GM12878 (cell line): ENCODE measurements around the gene NBEA. TPM values are rescaled to one million over a fixed set of nuclear protein-coding genes. Genes with fewer than 3 reads are reported as not detected.

ENCODE experiments used
- ATAC-seq: fragments of 200-7000 bp; cut with Tn5 transposase; 3 replicates; pipeline ENCODE4 v1.9.1; 2020; ENCODE audit warnings: mild to moderate bottlenecking, moderate library complexity
- BruUV-seq: library from RNA; stranded (reverse); fragments of 400-500 nt; replicated peaks from 2 replicates; lab custom pipeline; 2021; lab: Mats Ljungman, UMichigan
- CTCF ChIA-PET: fragments of 300-600 bp; sonication (Branson Sonifier 250); formaldehyde crosslinking; extraction: SDS; loops from one replicate; lab custom pipeline; 2021; ENCODE audit warnings: inconsistent platforms; lab: Yijun Ruan, JAX
- POLR2A ChIA-PET: fragments of 350-600 bp; formaldehyde crosslinking; extraction: SDS; loops from one replicate; lab custom pipeline; 2021; ENCODE audit warnings: inconsistent platforms; lab: Charles Lee
- RAD21 ChIA-PET: fragments of 300-600 bp; sonication (Branson Sonifier 250); formaldehyde crosslinking; loops from one replicate; lab custom pipeline; 2023; ENCODE audit warnings: antibody characterized with exemption; ENCODE audit not compliant: unreplicated experiment; lab: Charles Lee
- SMC1A ChIA-PET: fragments of 300-600 bp; sonication (Branson Sonifier 250); formaldehyde crosslinking; loops from one replicate; lab custom pipeline; 2023; ENCODE audit not compliant: unreplicated experiment, uncharacterized antibody; lab: Charles Lee
- DNase-seq: peaks from one replicate; pipeline ENCODE4 v3.0.0-alpha.2; 2011; ENCODE audit warnings: low read depth, low spot score
- FAIRE-seq: peaks from 3 replicates; lab custom pipeline; 2011; peaks lifted over from hg19 to GRCh38; lab: Jason Lieb, UNC
- H2AFZ ChIP-seq: 2 replicates; pipeline ENCODE4 v1.6.0; 2011; ENCODE audit warnings: low read depth, low read length, control low read depth; ENCODE audit not compliant: control insufficient read depth
- H3K27ac ChIP-seq: 2 replicates; pipeline ENCODE4 v1.5.1; 2011; ENCODE audit warnings: control low read depth; ENCODE audit not compliant: control insufficient read depth, insufficient read depth
- H3K27me3 ChIP-seq, 2 experiments: replicated peaks in 1 of 2; 2 replicates each; pipeline versions ENCODE4 v1.6.0 to v1.6.1; 2011; ENCODE audit warnings: low read length in 1 of 2; ENCODE audit not compliant: control insufficient read depth in 2 of 2, insufficient read depth in 2 of 2
- H3K36me3 ChIP-seq, 2 experiments: 2 replicates each; pipeline ENCODE4 v1.5.1; 2011; ENCODE audit warnings: low read length in 1 of 2; ENCODE audit not compliant: control insufficient read depth in 2 of 2, insufficient read depth in 2 of 2
- H3K4me1 ChIP-seq: 2 replicates; pipeline ENCODE4 v1.6.1; 2011; ENCODE audit warnings: mild to moderate bottlenecking, low read length, moderate library complexity, mixed read lengths; ENCODE audit not compliant: control insufficient read depth, insufficient read depth
- H3K4me2 ChIP-seq: 2 replicates; pipeline ENCODE4 v1.6.0; 2011; ENCODE audit warnings: control low read depth; ENCODE audit not compliant: control insufficient read depth, insufficient read depth
- H3K4me3 ChIP-seq: fragments of 200-600 bp; sonication (generic); 2 replicates; pipeline ENCODE4 v1.5.1; 2016
- H3K79me2 ChIP-seq: 2 replicates; pipeline ENCODE4 v1.6.0; 2011; ENCODE audit warnings: low read length; ENCODE audit not compliant: control insufficient read depth, insufficient read depth
- H3K9ac ChIP-seq: 2 replicates; pipeline ENCODE4 v1.8.0; 2011; ENCODE audit warnings: low read length, control low read depth, mixed read lengths; ENCODE audit not compliant: control insufficient read depth, insufficient read depth
- H3K9me3 ChIP-seq: replicated peaks from 3 replicates; pipeline ENCODE4 v1.5.1; 2011; ENCODE audit warnings: mild to moderate bottlenecking, low read length; ENCODE audit not compliant: control insufficient read depth, insufficient read depth
- H4K20me1 ChIP-seq: 2 replicates; pipeline ENCODE4 v1.6.0; 2011; ENCODE audit not compliant: control insufficient read depth, insufficient read depth
- DPF2 ChIP-seq: fragments of 450-650 bp; IDR thresholded peaks from 2 replicates; pipeline ENCODE4 v1.6.1; 2017; ENCODE audit warnings: mild to moderate bottlenecking
- ELK1 ChIP-seq: IDR thresholded peaks from 2 replicates; pipeline ENCODE4 v1.6.1; 2012; ENCODE audit warnings: low read depth, low read length, improper control_type of control experiment
- PML ChIP-seq: IDR thresholded peaks from 2 replicates; pipeline ENCODE4 v1.6.1; 2012; ENCODE audit warnings: low read length, inconsistent platforms
- POU2F2 ChIP-seq: IDR thresholded peaks from 3 replicates; pipeline ENCODE4 v1.6.1; 2011; ENCODE audit warnings: low read depth, mild to moderate bottlenecking, low read length, borderline replicate concordance
- TBL1XR1 ChIP-seq: IDR thresholded peaks from 2 replicates; pipeline ENCODE4 v1.6.1; 2012; ENCODE audit warnings: low read depth, low read length, improper control_type of control experiment
- ZNF274 ChIP-seq: IDR thresholded peaks from one replicate; pipeline ENCODE4 v1.8.0; 2011; ENCODE audit not compliant: insufficient read length, insufficient read depth
- WGBS: methylation state at CpG from one replicate; pipeline ENCODE4 v1.1.6; 2016; ENCODE audit warnings: low lambda C conversion rate; ENCODE audit not compliant: insufficient replicate concordance, insufficient coverage; ENCODE audit errors: missing lambda C conversion rate; 5-methylcytosine and 5-hydroxymethylcytosine counted together
- in situ Hi-C: fragments of 300-500 bp; cut with MboI; formaldehyde crosslinking; loops from 9 replicates; pipeline ENCODE4 v1.14.3; 2018; ENCODE audit warnings: mixed read lengths
- intact Hi-C: fragments of 100-400 bp; cut with micrococcal nuclease; formaldehyde crosslinking; loops from one replicate; pipeline ENCODE4 v1.14.2; 2022; ENCODE audit not compliant: unreplicated experiment
- polyA plus RNA-seq, 11 experiments: library from polyadenylated mRNA; depleted of rRNA in 4 of 11; unstranded in 6 of 11; stranded (reverse) in 5 of 11; fragments of >200 nt; fragmentation: Nextera tagmentation in 4 of 11; fragmentation: Illumina TruSeq in 1 of 11; extraction: Ambion mirVana in 4 of 11; extraction: Trizol in 1 of 11; gene quantifications; 1 replicate in 1 of 11; 2 replicates in 10 of 11; pipeline versions ENCODE4 v1.2.1 to v1.2.3, GENCODE V29; 2011 to 2016; ENCODE audit warnings: inconsistent platforms in 2 of 11, missing spikeins in 2 of 11, low read depth in 1 of 11
- total RNA-seq, 4 experiments: library from RNA; depleted of rRNA in 3 of 4; stranded (reverse); fragments of >200 nt in 3 of 4; fragmentation: Illumina TruSeq in 1 of 4; extraction: Trizol in 1 of 4; gene quantifications; 2 replicates each; pipeline versions ENCODE4 v1.2.1 to v1.2.3, GENCODE V29; 2013 to 2021
- TF ChIP-seq, protein P1 (sequence below): fragments of 450-650 bp; IDR thresholded peaks from 2 replicates; pipeline ENCODE4 v1.6.1; 2016; ENCODE audit warnings: mild to moderate bottlenecking, moderate library complexity, borderline replicate concordance

Gene NBEA
- total and polyA plus RNA-seq, 10 of the 15 experiments (the other 5 are each of a cell fraction or from before 2014, with no cell fraction given): 0.23 to 3.6 (median 0.55) TPM

DNA sequence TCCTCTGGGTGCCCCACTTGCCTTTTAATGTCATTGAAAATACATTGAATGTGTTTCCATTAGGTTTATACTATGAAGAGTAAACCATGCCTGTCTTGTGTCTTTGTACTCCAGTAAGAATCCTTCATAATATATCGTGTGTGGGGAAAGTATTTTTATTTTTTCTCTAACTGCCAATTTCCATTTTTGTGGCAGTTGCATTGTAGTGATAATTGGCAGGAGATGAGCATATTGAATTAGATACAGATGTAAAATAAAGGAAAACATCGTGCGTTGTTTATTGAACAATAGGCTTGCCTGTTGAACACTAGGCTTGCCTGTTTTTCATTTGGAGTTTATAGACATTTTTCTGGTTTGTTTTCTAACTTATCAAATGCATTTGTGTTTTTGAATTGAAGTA, 218.8 kb downstream of the NBEA start:
- no peak for DNase-seq
- Histone ChIP-seq H3K9me3 (no peaks in the 10 kb centered on the region; the same call in 2 of the 3 replicates), H3K4me1 (peaks cover 17% of the 10 kb centered on the region), H3K27me3 (no peaks in the 10 kb centered on the region), H3K36me3 (no peaks in the 10 kb centered on the region), H3K79me2 (no peaks in the 10 kb centered on the region), H4K20me1 (no peaks in the 10 kb centered on the region), H3K9ac (no peak overlapping the region), H3K4me3 (no peak overlapping the region), H3K27ac (no peak overlapping the region), H3K4me2 (no peak overlapping the region), H2AFZ (no peak overlapping the region)
- intact Hi-C loops (loop anchor here (5.0 to 10.0 kb wide), 3 partner anchors 219 to 1956 kb away; partner anchors contain the start of gene NBEA), in situ Hi-C loops (loop anchor here (10.0 to 25.0 kb wide), 3 partner anchors 1349 to 1956 kb away; partner anchors contain the start of gene RFC3)
- WGBS: 100% methylated on average over 3 of the region's 3 CpGs
- ChIA-PET RAD21 (no interaction called here), CTCF (interaction anchor here (1.1 kb wide), 1 partner anchor 21 kb away, joined by 3 read pairs; no protein-coding TSS in a partner anchor), SMC1A (no interaction called here), POLR2A (no interaction called here)
- ATAC-seq: no peak
- no peak for FAIRE-seq
- BruUV-seq: no TSS peak
- TF ChIP-seq ZNF274 (no peak), DPF2 (no peak), ELK1 (no peak), POU2F2 (no peak), TBL1XR1 (no peak), PML (no peak)
- TF ChIP-seq, protein P1, sequence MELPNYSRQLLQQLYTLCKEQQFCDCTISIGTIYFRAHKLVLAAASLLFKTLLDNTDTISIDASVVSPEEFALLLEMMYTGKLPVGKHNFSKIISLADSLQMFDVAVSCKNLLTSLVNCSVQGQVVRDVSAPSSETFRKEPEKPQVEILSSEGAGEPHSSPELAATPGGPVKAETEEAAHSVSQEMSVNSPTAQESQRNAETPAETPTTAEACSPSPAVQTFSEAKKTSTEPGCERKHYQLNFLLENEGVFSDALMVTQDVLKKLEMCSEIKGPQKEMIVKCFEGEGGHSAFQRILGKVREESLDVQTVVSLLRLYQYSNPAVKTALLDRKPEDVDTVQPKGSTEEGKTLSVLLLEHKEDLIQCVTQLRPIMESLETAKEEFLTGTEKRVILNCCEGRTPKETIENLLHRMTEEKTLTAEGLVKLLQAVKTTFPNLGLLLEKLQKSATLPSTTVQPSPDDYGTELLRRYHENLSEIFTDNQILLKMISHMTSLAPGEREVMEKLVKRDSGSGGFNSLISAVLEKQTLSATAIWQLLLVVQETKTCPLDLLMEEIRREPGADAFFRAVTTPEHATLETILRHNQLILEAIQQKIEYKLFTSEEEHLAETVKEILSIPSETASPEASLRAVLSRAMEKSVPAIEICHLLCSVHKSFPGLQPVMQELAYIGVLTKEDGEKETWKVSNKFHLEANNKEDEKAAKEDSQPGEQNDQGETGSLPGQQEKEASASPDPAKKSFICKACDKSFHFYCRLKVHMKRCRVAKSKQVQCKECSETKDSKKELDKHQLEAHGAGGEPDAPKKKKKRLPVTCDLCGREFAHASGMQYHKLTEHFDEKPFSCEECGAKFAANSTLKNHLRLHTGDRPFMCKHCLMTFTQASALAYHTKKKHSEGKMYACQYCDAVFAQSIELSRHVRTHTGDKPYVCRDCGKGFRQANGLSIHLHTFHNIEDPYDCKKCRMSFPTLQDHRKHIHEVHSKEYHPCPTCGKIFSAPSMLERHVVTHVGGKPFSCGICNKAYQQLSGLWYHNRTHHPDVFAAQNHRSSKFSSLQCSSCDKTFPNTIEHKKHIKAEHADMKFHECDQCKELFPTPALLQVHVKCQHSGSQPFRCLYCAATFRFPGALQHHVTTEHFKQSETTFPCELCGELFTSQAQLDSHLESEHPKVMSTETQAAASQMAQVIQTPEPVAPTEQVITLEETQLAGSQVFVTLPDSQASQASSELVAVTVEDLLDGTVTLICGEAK: no peak
- TF ChIP-seq, all 136 proteins: peak for 0
